ENCODE measurements around the gene EPHA2. TPM values are rescaled to one million over a fixed set of nuclear protein-coding genes. Genes with fewer than 3 reads are reported as not detected.
A peak's percentile ranks its signal among the peaks of the same experiment; 100 is the strongest.

The EPHA2 gene
- total and polyA plus RNA-seq, 2 donors (not counting 3 experiments of a cell fraction or from before 2014, with no cell fraction given): 141 to 147 TPM

DNA sequence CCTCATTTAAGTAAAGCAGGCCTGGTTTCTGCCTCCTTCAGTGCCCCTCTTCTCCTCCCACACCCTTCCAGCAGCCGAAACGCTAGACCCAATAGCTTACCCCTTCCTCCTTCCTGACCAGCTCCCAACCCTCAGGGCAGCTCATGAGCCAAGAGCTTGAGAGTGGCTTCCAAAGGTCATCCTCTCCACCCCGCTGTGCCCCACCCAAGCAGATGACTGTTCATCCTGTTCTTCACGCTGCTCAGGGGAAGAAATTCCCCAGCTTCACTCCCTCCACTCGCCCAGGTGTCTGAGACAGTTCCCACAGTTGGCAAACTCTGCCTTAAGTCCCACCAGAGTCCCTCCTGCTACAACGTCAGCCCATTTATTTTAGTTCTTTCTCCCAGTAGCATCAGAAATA is 33.1 kb upstream of the EPHA2 start:
- dilution Hi-C loops (cut with MboI; ENCODE audit: extremely low pct_ligation_motif_present, low sequenced_read_pairs): no loop called here
- FAIRE-seq: no peak

More for the DNA sequence above, 33.1 kb upstream of the EPHA2 start:
- H3K27ac ChIP-seq (ENCODE audit: insufficient read depth, low read depth, low read length): no peak overlapping the region
- peaks cover 5% of the 10 kb centered on the region for H3K4me1 ChIP-seq (ENCODE audit: control insufficient read depth, extremely low read depth, insufficient read depth, low read length)
- no peaks in the 10 kb centered on the region for H4K20me1 ChIP-seq (replicated peaks; ENCODE audit: control insufficient read depth, extremely low read depth, insufficient read depth, low read length)
- ChIA-PET CTCF (interaction anchor here (0.9 to 16.2 kb wide), 11 partner anchors 28 to 174 kb away, joined by 3 to 353 read pairs (median 6); partner anchors contain the start of genes EPHA2 and FAM131C), POLR2A (no interaction called here)
- no peaks in the 10 kb centered on the region for H3K79me2 ChIP-seq (ENCODE audit: control insufficient read depth, insufficient read depth, low read length)
- no peaks in the 10 kb centered on the region for H3K9me3 ChIP-seq (replicated peaks; ENCODE audit: control insufficient read depth, insufficient read depth, low read length)
- no peak overlapping the region for H3K9ac ChIP-seq (replicated peaks; ENCODE audit: extremely low read depth, insufficient read depth, low read length)
- H3K4me3 ChIP-seq (replicated peaks in 1 of 3; ENCODE audit: insufficient read depth in 1 of 3, low read depth in 1 of 3, low read length in 3 of 3): no peak overlapping the region
- no TSS peak for BruUV-seq (replicated peaks)
- no peaks in the 10 kb centered on the region for H3K36me3 ChIP-seq (ENCODE audit: control insufficient read depth in 2 of 2, extremely low read depth in 1 of 2, insufficient read depth in 2 of 2, low read length in 2 of 2)
- intact Hi-C loops (cut with micrococcal nuclease): no loop called here
- peak overlapping the region; percentile 56 for H2AFZ ChIP-seq (ENCODE audit: low read depth, low read length)
- no peak for DNase-seq (ENCODE audit: low read depth, low spot score)
- H3K27me3 ChIP-seq (ENCODE audit: control insufficient read depth in 2 of 2, insufficient read depth in 2 of 2, low read length in 2 of 2): no peaks in the 10 kb centered on the region
- no peak overlapping the region for H3K4me2 ChIP-seq (ENCODE audit: insufficient read depth, low read length)
- H3K9me1 ChIP-seq (replicated peaks; ENCODE audit: control insufficient read depth, extremely low read depth, insufficient read depth, low read length): no peaks in the 10 kb centered on the region
- TF ChIP-seq, protein P1, sequence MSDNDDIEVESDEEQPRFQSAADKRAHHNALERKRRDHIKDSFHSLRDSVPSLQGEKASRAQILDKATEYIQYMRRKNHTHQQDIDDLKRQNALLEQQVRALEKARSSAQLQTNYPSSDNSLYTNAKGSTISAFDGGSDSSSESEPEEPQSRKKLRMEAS (IDR thresholded peaks at IDR 0.05; ENCODE audit: insufficient read depth, insufficient read length): no peak
- TF ChIP-seq POLR2A (IDR thresholded peaks at IDR 0.05; ENCODE audit: low read depth, low read length): no peak
- TF ChIP-seq POLR2AphosphoS5 (IDR thresholded peaks at IDR 0.05; ENCODE audit: insufficient read depth, low read depth, low read length): no peak
- no peak for TF ChIP-seq JUN (IDR thresholded peaks at IDR 0.05; ENCODE audit: borderline replicate concordance, insufficient read depth, insufficient read length, low read depth)
- TF ChIP-seq, protein P2, sequence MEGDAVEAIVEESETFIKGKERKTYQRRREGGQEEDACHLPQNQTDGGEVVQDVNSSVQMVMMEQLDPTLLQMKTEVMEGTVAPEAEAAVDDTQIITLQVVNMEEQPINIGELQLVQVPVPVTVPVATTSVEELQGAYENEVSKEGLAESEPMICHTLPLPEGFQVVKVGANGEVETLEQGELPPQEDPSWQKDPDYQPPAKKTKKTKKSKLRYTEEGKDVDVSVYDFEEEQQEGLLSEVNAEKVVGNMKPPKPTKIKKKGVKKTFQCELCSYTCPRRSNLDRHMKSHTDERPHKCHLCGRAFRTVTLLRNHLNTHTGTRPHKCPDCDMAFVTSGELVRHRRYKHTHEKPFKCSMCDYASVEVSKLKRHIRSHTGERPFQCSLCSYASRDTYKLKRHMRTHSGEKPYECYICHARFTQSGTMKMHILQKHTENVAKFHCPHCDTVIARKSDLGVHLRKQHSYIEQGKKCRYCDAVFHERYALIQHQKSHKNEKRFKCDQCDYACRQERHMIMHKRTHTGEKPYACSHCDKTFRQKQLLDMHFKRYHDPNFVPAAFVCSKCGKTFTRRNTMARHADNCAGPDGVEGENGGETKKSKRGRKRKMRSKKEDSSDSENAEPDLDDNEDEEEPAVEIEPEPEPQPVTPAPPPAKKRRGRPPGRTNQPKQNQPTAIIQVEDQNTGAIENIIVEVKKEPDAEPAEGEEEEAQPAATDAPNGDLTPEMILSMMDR (IDR thresholded peaks at IDR 0.05; ENCODE audit: extremely low read depth in 1 of 2, insufficient read depth in 1 of 2, low read depth in 1 of 2, low read length in 2 of 2): no peak
- TF ChIP-seq EZH2 (IDR thresholded peaks at IDR 0.05; ENCODE audit: borderline replicate concordance, low read depth, low read length, severe bottlenecking): no peak
- TF ChIP-seq GATA2 (IDR thresholded peaks at IDR 0.05; ENCODE audit: insufficient read depth, insufficient read length, low read depth, low read length): no peak
- TF ChIP-seq MYC (IDR thresholded peaks at IDR 0.05; ENCODE audit: low read depth, low read length): no peak
- TF ChIP-seq FOS (IDR thresholded peaks at IDR 0.05; ENCODE audit: borderline replicate concordance, insufficient read depth, low read length): no peak

Measured in endothelial cell of umbilical vein (primary cell).